H9 (cell line): ENCODE measurements around the gene BLOC1S5. TPM values are rescaled to one million over a fixed set of nuclear protein-coding genes. Genes with fewer than 3 reads are reported as not detected.

Experiments used
- DNase-seq: peaks from one replicate; pipeline ENCODE4 v3.0.0-alpha.2; 2017
- H2AFZ ChIP-seq: one replicate; pipeline ENCODE4 v1.6.1; 2013; ENCODE audit warnings: mild to moderate bottlenecking, low read length, control low read depth, moderate library complexity
- H2AK5ac ChIP-seq: 2 replicates; pipeline ENCODE4 v1.6.1; 2013; ENCODE audit warnings: low read length, control low read depth, mixed read lengths; ENCODE audit not compliant: insufficient read length
- H2BK120ac ChIP-seq: one replicate; pipeline ENCODE4 v1.6.1; 2013; ENCODE audit warnings: low read depth, mild to moderate bottlenecking, low read length, control low read depth, inconsistent platforms; ENCODE audit not compliant: poor library complexity, severe bottlenecking
- H2BK12ac ChIP-seq: 2 replicates; pipeline ENCODE4 v1.6.1; 2013; ENCODE audit warnings: low read length, control low read depth, mixed read lengths, low read depth; ENCODE audit not compliant: insufficient read length
- H2BK15ac ChIP-seq: 2 replicates; pipeline ENCODE4 v1.6.1; 2013; ENCODE audit warnings: low read depth, low read length, control low read depth
- H2BK20ac ChIP-seq: one replicate; pipeline ENCODE4 v1.6.1; 2013; ENCODE audit warnings: low read depth, mild to moderate bottlenecking, low read length, control low read depth, inconsistent platforms; ENCODE audit not compliant: poor library complexity, severe bottlenecking
- H2BK5ac ChIP-seq: 2 replicates; pipeline ENCODE4 v1.6.1; 2013; ENCODE audit warnings: low read length, control low read depth, mixed read lengths; ENCODE audit not compliant: insufficient read length
- H3K14ac ChIP-seq: 2 replicates; pipeline ENCODE4 v1.6.1; 2013; ENCODE audit warnings: low read length, control low read depth; ENCODE audit not compliant: insufficient read depth
- H3K18ac ChIP-seq: 2 replicates; pipeline ENCODE4 v1.6.1; 2013; ENCODE audit warnings: low read depth, mild to moderate bottlenecking, mixed read lengths, low read length, control low read depth; ENCODE audit not compliant: insufficient read length
- H3K23ac ChIP-seq: 2 replicates; pipeline ENCODE4 v1.6.1; 2013; ENCODE audit warnings: low read length, control low read depth, mixed read lengths, low read depth; ENCODE audit not compliant: insufficient read length
- H3K23me2 ChIP-seq: 2 replicates; pipeline ENCODE4 v1.6.1; 2013; ENCODE audit warnings: low read depth, mild to moderate bottlenecking, mixed read lengths, low read length, control low read depth; ENCODE audit not compliant: insufficient read length, poor library complexity, severe bottlenecking
- H3K27ac ChIP-seq: 2 replicates; pipeline ENCODE4 v1.5.1; 2013; ENCODE audit warnings: low read length, control low read depth, mixed read lengths, low read depth; ENCODE audit not compliant: insufficient read length
- H3K27me3 ChIP-seq: 2 replicates; pipeline ENCODE4 v1.6.1; 2013; ENCODE audit warnings: low read length, control low read depth, inconsistent platforms; ENCODE audit not compliant: insufficient read depth
- H3K4ac ChIP-seq: 2 replicates; pipeline ENCODE4 v1.6.1; 2013; ENCODE audit warnings: low read depth, mild to moderate bottlenecking, control low read depth, inconsistent platforms, low read length, moderate library complexity
- H3K4me1 ChIP-seq: 2 replicates; pipeline ENCODE4 v1.6.1; 2013; ENCODE audit warnings: low read length, control low read depth, inconsistent platforms; ENCODE audit not compliant: insufficient read depth
- H3K4me2 ChIP-seq: 2 replicates; pipeline ENCODE4 v1.6.1; 2013; ENCODE audit warnings: low read length, control low read depth, mixed read lengths; ENCODE audit not compliant: insufficient read length, insufficient read depth
- H3K56ac ChIP-seq: 2 replicates; pipeline ENCODE4 v1.6.1; 2013; ENCODE audit warnings: low read depth, mild to moderate bottlenecking, mixed read lengths, low read length, control low read depth; ENCODE audit not compliant: insufficient read length
- H3K79me1 ChIP-seq: 2 replicates; pipeline ENCODE4 v1.6.1; 2013; ENCODE audit warnings: low read depth, mild to moderate bottlenecking, moderate library complexity, low read length, control low read depth, inconsistent platforms; ENCODE audit not compliant: insufficient read depth, poor library complexity, severe bottlenecking
- H3K79me2 ChIP-seq: 2 replicates; pipeline ENCODE4 v1.6.1; 2013; ENCODE audit warnings: low read length, control low read depth, inconsistent platforms; ENCODE audit not compliant: insufficient read depth
- H3K9ac ChIP-seq: 2 replicates; pipeline ENCODE4 v1.6.1; 2013; ENCODE audit warnings: low read length, control low read depth, mixed read lengths; ENCODE audit not compliant: insufficient read length; ENCODE audit errors: extremely low read depth
- H3K9me3 ChIP-seq: one replicate; pipeline ENCODE4 v1.6.1; 2013; ENCODE audit warnings: low read depth, low read length, inconsistent platforms; ENCODE audit not compliant: control insufficient read depth
- H3T11ph ChIP-seq: one replicate; pipeline ENCODE4 v1.6.1; 2013; ENCODE audit warnings: mild to moderate bottlenecking, low read length, control low read depth, inconsistent platforms
- H4K20me1 ChIP-seq: one replicate; pipeline ENCODE4 v1.6.1; 2013; ENCODE audit not compliant: control insufficient read depth, insufficient read length, insufficient read depth
- H4K5ac ChIP-seq: 2 replicates; pipeline ENCODE4 v1.6.1; 2013; ENCODE audit warnings: low read depth, mild to moderate bottlenecking, mixed read lengths, low read length, control low read depth; ENCODE audit not compliant: insufficient read length
- H4K8ac ChIP-seq: replicated peaks from 2 replicates; pipeline ENCODE4 v1.6.1; 2013; ENCODE audit warnings: low read length, control low read depth, mixed read lengths, low read depth; ENCODE audit not compliant: insufficient read length
- H4K91ac ChIP-seq: 2 replicates; pipeline ENCODE4 v1.6.1; 2013; ENCODE audit warnings: low read depth, mild to moderate bottlenecking, moderate library complexity, mixed read lengths, low read length, control low read depth; ENCODE audit not compliant: insufficient read length
- H3K27ac Mint-ChIP-seq, 3 experiments: 2 replicates in 2 of 3; 3 replicates in 1 of 3; pipeline ENCODE4 v1.8.0; 2020 to 2021; ENCODE audit warnings: mixed read lengths in 3 of 3, mild to moderate bottlenecking in 1 of 3, moderate library complexity in 1 of 3
- H3K27me3 Mint-ChIP-seq: 2 replicates; pipeline ENCODE4 v1.8.0; 2021; ENCODE audit warnings: low read depth, mild to moderate bottlenecking, moderate library complexity, mixed read lengths
- H3K36me3 Mint-ChIP-seq, 3 experiments: 2 replicates in 2 of 3; 3 replicates in 1 of 3; pipeline ENCODE4 v1.8.0; 2020 to 2021; ENCODE audit warnings: low read depth in 3 of 3, mixed read lengths in 3 of 3; ENCODE audit not compliant: insufficient read depth in 1 of 3
- H3K4me1 Mint-ChIP-seq, 2 experiments: 2 replicates each; pipeline ENCODE4 v1.8.0; 2020; ENCODE audit warnings: mixed read lengths in 2 of 2
- H3K4me3 Mint-ChIP-seq, 2 experiments: 2 replicates in 1 of 2; 3 replicates in 1 of 2; pipeline ENCODE4 v1.8.0; 2020 to 2021; ENCODE audit warnings: mild to moderate bottlenecking in 2 of 2, mixed read lengths in 2 of 2, moderate library complexity in 1 of 2
- H3K9me3 Mint-ChIP-seq, 2 experiments: 2 replicates in 1 of 2; 3 replicates in 1 of 2; pipeline ENCODE4 v1.8.0; 2020; ENCODE audit warnings: mild to moderate bottlenecking in 2 of 2, mixed read lengths in 2 of 2, moderate library complexity in 1 of 2
- CTCF ChIP-seq: fragments of 200-600 bp; sonication (generic); conservative IDR thresholded peaks from 3 replicates; pipeline ENCODE4 v1.8.0; 2021; ENCODE audit warnings: antibody characterized with exemption, mild to moderate bottlenecking
- WGBS: extraction: QIAGEN DNeasy Blood & Tissue Kit; methylation state at CpG from one replicate; pipeline ENCODE4 v1.1.7; 2013; ENCODE audit warnings: missing lambda C conversion rate, low lambda C conversion rate, mixed read lengths; ENCODE audit not compliant: insufficient read length; ENCODE audit errors: extremely low coverage; 5-methylcytosine and 5-hydroxymethylcytosine counted together
- total RNA-seq: library from RNA; stranded (reverse); gene quantifications from 2 replicates; pipeline ENCODE4 v1.2.1, GENCODE V29; 2021

Gene BLOC1S5
- total RNA-seq, 1 experiment from 2014 or later, result 15.6 TPM

DNA sequence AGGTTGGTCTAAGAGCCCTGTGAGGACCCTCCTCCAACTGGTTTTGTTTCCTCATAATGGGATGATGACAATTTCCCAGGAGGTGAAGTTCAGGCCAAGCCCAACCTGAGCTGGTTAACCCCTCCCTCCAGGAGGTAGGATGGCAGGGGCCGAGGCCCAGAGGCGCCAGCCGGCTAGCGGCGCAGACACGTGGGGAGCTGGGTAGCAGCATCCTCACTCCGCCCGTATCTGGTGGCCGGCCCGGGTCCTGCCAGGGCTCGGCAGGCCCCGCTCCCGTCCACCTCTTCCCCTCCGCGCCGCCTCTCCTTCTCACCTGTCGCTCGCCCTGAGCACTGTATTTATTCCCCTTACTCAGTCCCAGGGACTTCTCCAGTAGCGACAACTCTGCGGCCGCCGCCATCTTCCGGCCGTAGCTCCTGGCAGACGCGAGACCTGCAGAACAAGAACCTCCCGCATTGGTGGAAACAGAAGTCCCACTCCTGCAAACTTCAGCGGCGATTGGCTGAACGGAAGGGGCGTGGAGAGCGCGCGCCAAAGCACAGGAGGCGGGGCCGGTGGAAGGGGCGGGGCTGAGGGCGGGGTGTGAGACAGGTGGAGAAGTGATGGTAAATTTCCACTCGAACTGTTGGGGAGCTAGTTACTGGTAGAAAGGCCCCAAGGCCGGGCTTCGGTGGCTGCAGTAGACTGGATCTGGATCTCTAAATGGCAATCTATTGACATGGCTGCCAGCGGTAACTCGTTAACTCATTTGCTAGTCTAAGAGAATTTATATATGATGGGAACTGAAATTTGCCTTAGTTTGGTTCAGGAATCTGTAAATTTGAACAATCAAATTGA is 38.2 kb upstream of the BLOC1S5 start, which contains the start of gene EEF1E1:
Gene EEF1E1, minus strand, starts transcription at position 427 of the 837 bp plus-strand sequence. Its CDS starts 27 bp downstream, at position 400.
- H3T11ph ChIP-seq, result no peak within 1 kb of the TSS
- no peak within 1 kb of the TSS for H2BK120ac ChIP-seq
- H3K4me2 ChIP-seq, result peak within 1 kb of the TSS; percentile 92
- peaks cover 32% of the 10 kb centered on the region for H3K79me2 ChIP-seq
- peak within 1 kb of the TSS; percentile 73 for H3K18ac ChIP-seq
- Mint-ChIP-seq H3K27me3 (no peaks in the 10 kb centered on the region; the same call in 1 of the 2 replicates), H3K4me1 (peaks cover 17 to 26% of the 10 kb centered on the region in 2 experiments), H3K4me3 (peak within 1 kb of the TSS; percentile 96 to 98), H3K9me3 (no peaks in the 10 kb centered on the region; a peak in 3 of 5 replicates), H3K27ac (peak within 1 kb of the TSS; percentile 98 to 100 (median 99)), H3K36me3 (peaks cover 13 to 14% (median 13%) of the 10 kb centered on the region in 3 experiments)
- WGBS, result no CpG with 5 or more reads among the region's 43 CpGs
- H2BK20ac ChIP-seq, result no peak within 1 kb of the TSS
- H2BK15ac ChIP-seq, result no peak within 1 kb of the TSS
- H3K27ac ChIP-seq, result no peak within 1 kb of the TSS
- H3K9ac ChIP-seq, result peak within 1 kb of the TSS; percentile 82
- no peak within 1 kb of the TSS for H3K4ac ChIP-seq
- no peak within 1 kb of the TSS for H3K23ac ChIP-seq
- no peaks in the 10 kb centered on the region; the same call in 1 of the 2 replicates for H3K4me1 ChIP-seq
- H2BK5ac ChIP-seq, result no peak within 1 kb of the TSS
- H3K27me3 ChIP-seq, result no peaks in the 10 kb centered on the region
- H2AK5ac ChIP-seq, result no peak within 1 kb of the TSS
- no peaks in the 10 kb centered on the region for H3K9me3 ChIP-seq
- peak within 1 kb of the TSS; percentile 19 for H4K5ac ChIP-seq
- H3K23me2 ChIP-seq, result no peaks in the 10 kb centered on the region
- no peak within 1 kb of the TSS for H2AFZ ChIP-seq
- no peak for TF ChIP-seq CTCF
- H3K56ac ChIP-seq, result no peak within 1 kb of the TSS
- H4K91ac ChIP-seq, result no peak within 1 kb of the TSS
- H3K14ac ChIP-seq, result peak within 1 kb of the TSS; percentile 65
- no peak within 1 kb of the TSS for H4K8ac ChIP-seq
- peak; percentile 98 for DNase-seq
- H2BK12ac ChIP-seq, result no peak within 1 kb of the TSS
- H4K20me1 ChIP-seq, result no peaks in the 10 kb centered on the region
- peaks cover 6% of the 10 kb centered on the region for H3K79me1 ChIP-seq
